MM.1S (cell line): Measurements from ENCODE around the gene VSTM5.

Source experiments
- DNase-seq: peaks from one replicate; pipeline ENCODE4 v3.0.0-alpha.2; 2015
- H2AFZ ChIP-seq: fragments of 300-600 bp; sonication (generic); 2 replicates; pipeline ENCODE4 v1.6.0; 2016; ENCODE audit warnings: antibody characterized with exemption, low read length
- H3F3A ChIP-seq: fragments of 300-600 bp; sonication (generic); 2 replicates; pipeline ENCODE4 v1.6.1; 2016; ENCODE audit warnings: mild to moderate bottlenecking, antibody characterized with exemption, low read length, moderate library complexity, mixed read lengths; ENCODE audit not compliant: insufficient read depth
- H3K27ac ChIP-seq: fragments of 300-600 bp; sonication (generic); 2 replicates; pipeline ENCODE4 v1.5.1; 2016; ENCODE audit warnings: mild to moderate bottlenecking, low read length
- H3K27me3 ChIP-seq: fragments of 300-600 bp; sonication (generic); replicated peaks from 2 replicates; pipeline ENCODE4 v1.6.0; 2016; ENCODE audit warnings: low read length; ENCODE audit not compliant: insufficient read depth
- H3K36me3 ChIP-seq: fragments of 300-600 bp; sonication (generic); replicated peaks from 2 replicates; pipeline ENCODE4 v1.6.1; 2016; ENCODE audit warnings: mild to moderate bottlenecking, low read length, mixed read lengths; ENCODE audit not compliant: insufficient read depth
- H3K4me1 ChIP-seq: fragments of 300-600 bp; sonication (generic); 2 replicates; pipeline ENCODE4 v1.6.1; 2016; ENCODE audit warnings: low read length, mixed read lengths
- H3K4me2 ChIP-seq: fragments of 300-600 bp; sonication (generic); 2 replicates; pipeline ENCODE4 v1.6.0; 2016; ENCODE audit warnings: low read depth, low read length
- H3K4me3 ChIP-seq: fragments of 300-600 bp; sonication (generic); 2 replicates; pipeline ENCODE4 v1.5.1; 2016; ENCODE audit warnings: low read length, mixed read lengths
- H3K79me2 ChIP-seq: fragments of 300-600 bp; sonication (generic); 2 replicates; pipeline ENCODE4 v1.6.1; 2016; ENCODE audit warnings: mixed run types, low read length, mixed read lengths
- H3K9ac ChIP-seq: fragments of 300-600 bp; sonication (generic); 2 replicates; pipeline ENCODE4 v1.6.1; 2016; ENCODE audit warnings: low read length, mixed read lengths
- H3K9me2 ChIP-seq: fragments of 300-600 bp; sonication (generic); replicated peaks from 2 replicates; pipeline ENCODE4 v1.6.1; 2016; ENCODE audit warnings: mild to moderate bottlenecking, low read length, mixed read lengths; ENCODE audit not compliant: insufficient read depth
- H3K9me3 ChIP-seq: fragments of 300-600 bp; sonication (generic); replicated peaks from 2 replicates; pipeline ENCODE4 v1.6.1; 2016; ENCODE audit warnings: mild to moderate bottlenecking, low read length, mixed read lengths; ENCODE audit not compliant: insufficient read depth
- H4K20me1 ChIP-seq: fragments of 300-600 bp; sonication (generic); 2 replicates; pipeline ENCODE4 v1.6.1; 2016; ENCODE audit warnings: mild to moderate bottlenecking, low read length, moderate library complexity, mixed read lengths; ENCODE audit not compliant: insufficient read depth
- CTCF ChIP-seq: fragments of 300-600 bp; sonication (generic); IDR thresholded peaks from 2 replicates; pipeline ENCODE4 v1.5.1; 2016; ENCODE audit warnings: antibody characterized with exemption, low read length, mixed read lengths
- EZH2 ChIP-seq: fragments of 300-600 bp; sonication (generic); optimal IDR thresholded peaks from 2 replicates; pipeline ENCODE3; 2017; ENCODE audit warnings: low read depth, mild to moderate bottlenecking, antibody characterized with exemption, low read length, mixed read lengths
- EZH2phosphoT487 ChIP-seq: fragments of 300-600 bp; sonication (generic); IDR thresholded peaks from 2 replicates; pipeline ENCODE4 v1.6.1; 2018; ENCODE audit warnings: antibody characterized with exemption, low read length

Gene VSTM5

GRCh38 chr11:93804879-93805278, 45.5 kb downstream of the VSTM5 start:
- Histone ChIP-seq H3K9me2 (no peaks in the 10 kb centered on the region), H3K79me2 (peaks cover 8% of the 10 kb centered on the region), H3K27ac (no peak overlapping the region), H3K4me3 (no peak overlapping the region), H3F3A (peaks cover 6% of the 10 kb centered on the region; the same call in 1 of the 2 replicates), H3K4me2 (no peak overlapping the region), H3K9ac (no peak overlapping the region), H2AFZ (no peak overlapping the region), H3K36me3 (peaks cover 12% of the 10 kb centered on the region), H3K27me3 (no peaks in the 10 kb centered on the region), H3K4me1 (no peaks in the 10 kb centered on the region), H4K20me1 (no peaks in the 10 kb centered on the region), H3K9me3 (no peaks in the 10 kb centered on the region)
- DNase-seq = no peak
- no peak for TF ChIP-seq CTCF
- no peak for TF ChIP-seq EZH2phosphoT487
- no peak for TF ChIP-seq EZH2

GRCh38 chr11:93801366-93801765, 49.1 kb downstream of the VSTM5 start:
- no peak overlapping the region for H3K27ac ChIP-seq
- H3F3A ChIP-seq = no peaks in the 10 kb centered on the region
- peaks cover 8% of the 10 kb centered on the region; the same call in 1 of the 2 replicates for H3K36me3 ChIP-seq

GRCh38 chr11:93796441-93797231, 53.8 kb downstream of the VSTM5 start:
- Histone ChIP-seq H3K9me2 (no peaks in the 10 kb centered on the region), H3K4me2 (no peak overlapping the region), H3K36me3 (peaks cover 15% of the 10 kb centered on the region), H3K4me1 (no peaks in the 10 kb centered on the region), H3K9ac (no peak overlapping the region), H3K4me3 (no peak overlapping the region), H3K79me2 (peaks cover 20% of the 10 kb centered on the region), H3F3A (no peaks in the 10 kb centered on the region), H3K9me3 (no peaks in the 10 kb centered on the region), H3K27me3 (no peaks in the 10 kb centered on the region), H4K20me1 (no peaks in the 10 kb centered on the region; the same call in 1 of the 2 replicates), H3K27ac (no peak overlapping the region), H2AFZ (no peak overlapping the region)
- TF ChIP-seq EZH2 = no peak
- no peak for TF ChIP-seq EZH2phosphoT487
- TF ChIP-seq CTCF = no peak
- no peak for DNase-seq

More at GRCh38 chr11:93801366-93801765, 49.1 kb downstream of the VSTM5 start:
- H3K9ac ChIP-seq = no peak overlapping the region
- no peaks in the 10 kb centered on the region for H3K27me3 ChIP-seq
- DNase-seq = no peak
- H3K79me2 ChIP-seq = peaks cover 20% of the 10 kb centered on the region
- no peak overlapping the region for H3K4me3 ChIP-seq
- no peaks in the 10 kb centered on the region; the same call in 1 of the 2 replicates for H4K20me1 ChIP-seq
- no peaks in the 10 kb centered on the region for H3K4me1 ChIP-seq
- no peak for TF ChIP-seq EZH2
- no peak for TF ChIP-seq EZH2phosphoT487
- TF ChIP-seq CTCF = no peak
- no peak overlapping the region for H3K4me2 ChIP-seq
- H3K9me3 ChIP-seq = no peaks in the 10 kb centered on the region
- H3K9me2 ChIP-seq = no peaks in the 10 kb centered on the region
- H2AFZ ChIP-seq = no peak overlapping the region
